ENCODE data around the gene FGF5.
"Not testable (repeated sequence)": the region's sequence is repeated elsewhere in the genome, so short reads cannot be mapped to it uniquely, and the experiment has no call there.

Gene FGF5

DNA sequence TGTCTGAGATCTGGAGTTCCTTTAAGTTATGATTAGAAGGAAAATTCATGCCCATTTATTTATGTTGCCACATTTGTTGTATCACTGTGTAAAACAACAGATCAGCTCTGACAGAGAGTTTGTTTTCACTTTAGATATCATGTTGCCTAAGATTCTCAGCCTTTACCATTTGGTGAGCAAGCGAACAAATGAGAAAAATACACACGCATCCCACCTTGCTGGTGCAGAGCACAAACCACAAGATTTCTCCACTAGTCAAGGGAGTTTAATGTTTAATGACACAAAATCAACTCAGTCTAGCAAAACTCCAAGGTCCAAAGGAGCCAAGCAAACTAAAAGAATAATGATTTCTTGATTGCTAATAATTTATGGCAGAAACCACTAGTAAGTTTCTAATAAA, 27.7 kb downstream of the FGF5 start:
- no peak for DNase-seq (ENCODE audit: low read depth in 3 of 3, low spot score in 1 of 3)

DNA sequence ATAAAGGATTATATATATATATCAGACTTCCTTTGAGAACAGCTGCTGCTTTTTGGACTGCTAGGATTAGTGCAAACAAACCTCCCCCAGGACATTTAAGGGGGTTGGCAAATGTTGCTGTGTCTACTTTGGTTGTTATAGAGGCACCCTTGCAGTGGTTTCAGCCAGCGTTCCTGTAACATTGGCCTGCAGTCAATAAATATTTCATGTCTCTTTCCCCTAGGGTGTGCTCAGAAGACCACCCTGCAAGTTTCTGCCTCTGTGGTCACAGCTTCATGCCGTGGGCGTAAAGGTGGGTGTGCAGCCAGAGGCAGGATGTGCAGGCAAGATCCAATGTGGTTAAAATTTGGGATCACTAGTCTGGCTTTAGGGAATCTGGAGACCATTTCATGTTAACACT, 28.9 kb downstream of the FGF5 start:
- DNase-seq (ENCODE audit: low read depth in 3 of 3, low spot score in 1 of 3), result no peak

DNA sequence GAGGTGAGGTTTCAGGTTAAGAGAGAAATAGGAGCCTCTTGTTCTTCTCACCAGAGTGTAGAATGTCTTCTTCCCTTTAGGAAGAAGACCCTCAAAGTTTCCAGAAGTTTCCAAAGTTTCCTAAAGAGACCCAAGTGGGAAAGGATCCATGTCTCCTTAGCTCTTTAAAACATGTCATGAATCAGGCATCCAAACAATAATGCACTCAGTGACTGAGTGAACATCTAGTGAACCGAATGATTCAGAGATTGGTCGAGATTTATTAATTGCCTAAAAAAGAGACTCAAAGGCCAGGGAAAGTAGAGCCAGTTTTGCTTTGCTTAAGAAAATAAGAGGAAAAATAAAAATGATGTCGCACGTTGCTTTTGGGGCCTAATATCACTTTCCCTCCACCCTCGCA, 29.4 kb downstream of the FGF5 start:
- DNase-seq (ENCODE audit: low read depth in 3 of 3, low spot score in 1 of 3), result no peak

DNA sequence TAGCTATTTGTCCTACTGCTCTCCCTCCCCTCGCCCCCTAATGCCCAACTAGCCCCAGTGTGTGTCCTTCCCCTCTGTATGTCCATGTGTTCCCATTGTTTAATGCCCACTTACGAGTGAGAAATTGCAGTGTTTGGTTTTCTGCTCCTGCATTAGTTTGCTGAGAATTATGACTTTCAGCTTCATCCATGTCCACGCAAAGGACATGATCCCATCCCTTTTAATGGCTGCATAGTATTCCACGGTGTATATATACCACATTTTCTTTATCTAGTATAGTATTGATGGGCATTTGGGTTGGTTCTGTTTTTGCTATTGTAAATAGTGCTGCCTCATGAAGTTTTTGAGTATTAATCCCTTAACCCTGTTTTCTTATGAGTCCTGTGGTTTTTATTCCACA, 35.4 kb downstream of the FGF5 start:
- DNase-seq (ENCODE audit: low read depth in 3 of 3, low spot score in 1 of 3), result no peak

DNA sequence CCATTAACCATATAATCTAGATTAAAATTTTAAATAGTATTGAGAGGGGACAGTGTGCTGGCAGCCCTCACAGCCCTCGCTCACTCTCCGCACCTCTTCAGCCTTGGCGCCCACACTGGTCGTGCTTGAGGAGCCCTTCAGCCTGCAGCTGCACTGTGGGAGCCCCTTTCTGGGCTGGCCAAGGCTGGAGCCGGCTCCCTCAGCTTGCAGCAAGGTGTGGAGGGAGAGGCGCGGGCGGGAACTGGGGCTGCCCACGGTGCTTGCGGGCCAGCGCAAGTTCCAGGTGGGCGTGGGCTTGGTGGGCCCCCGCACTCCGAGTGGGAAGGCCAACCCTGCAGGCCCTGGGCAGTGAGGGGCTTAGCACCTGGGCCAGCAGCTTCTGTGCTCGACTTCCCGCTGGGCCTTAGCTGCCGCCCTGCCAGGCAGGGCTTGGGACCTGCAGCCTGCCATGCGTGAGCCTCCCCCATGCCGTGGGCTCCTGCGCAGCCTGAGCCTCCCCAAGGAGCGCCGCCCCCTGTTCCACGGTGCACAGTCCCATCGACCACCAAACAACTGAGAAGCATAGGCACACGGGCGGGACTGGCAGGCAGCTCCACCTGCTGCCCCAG, 36.3 kb downstream of the FGF5 start:
- no peak for DNase-seq (ENCODE audit: low read depth in 3 of 3, low spot score in 1 of 3)

DNA sequence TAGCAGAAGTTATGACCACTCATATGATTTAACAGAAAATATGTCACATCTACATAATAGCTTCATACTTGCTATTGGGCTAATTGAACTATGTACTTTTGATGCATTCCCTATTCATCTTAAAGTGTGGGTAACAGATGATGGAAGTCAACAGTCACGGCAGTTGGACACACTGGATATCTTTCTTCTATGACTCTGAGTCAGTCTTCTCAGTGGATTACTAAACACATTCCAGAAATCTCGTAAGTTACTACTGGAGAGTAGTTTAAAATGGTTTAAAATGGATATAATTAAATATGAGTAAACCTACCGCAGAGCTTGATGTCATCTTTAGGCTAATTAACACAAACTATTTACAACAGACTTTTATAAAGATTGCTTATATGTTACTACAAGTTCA, 39.0 kb downstream of the FGF5 start:
- no peak for DNase-seq (ENCODE audit: low read depth in 3 of 3, low spot score in 1 of 3)

DNA sequence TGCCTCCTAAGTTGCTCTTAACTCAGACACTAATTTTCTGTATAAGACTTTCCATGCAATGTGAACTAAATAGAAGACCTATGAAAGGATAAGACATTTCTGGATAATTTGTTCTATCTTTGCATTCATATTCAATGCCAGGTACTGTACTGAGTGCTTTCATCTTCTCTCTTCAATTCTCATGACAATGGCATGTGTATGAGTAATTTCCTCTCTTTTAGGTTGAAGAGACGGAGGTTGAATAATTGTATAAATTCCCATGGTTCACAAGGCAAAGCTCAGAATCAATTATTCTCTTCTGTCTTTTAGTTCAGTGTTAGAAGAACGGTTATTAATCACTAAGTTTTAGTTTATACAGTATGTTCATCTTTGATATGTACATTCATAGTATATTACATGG, 39.8 kb downstream of the FGF5 start:
- DNase-seq (ENCODE audit: low read depth in 3 of 3, low spot score in 1 of 3), result no peak

DNA sequence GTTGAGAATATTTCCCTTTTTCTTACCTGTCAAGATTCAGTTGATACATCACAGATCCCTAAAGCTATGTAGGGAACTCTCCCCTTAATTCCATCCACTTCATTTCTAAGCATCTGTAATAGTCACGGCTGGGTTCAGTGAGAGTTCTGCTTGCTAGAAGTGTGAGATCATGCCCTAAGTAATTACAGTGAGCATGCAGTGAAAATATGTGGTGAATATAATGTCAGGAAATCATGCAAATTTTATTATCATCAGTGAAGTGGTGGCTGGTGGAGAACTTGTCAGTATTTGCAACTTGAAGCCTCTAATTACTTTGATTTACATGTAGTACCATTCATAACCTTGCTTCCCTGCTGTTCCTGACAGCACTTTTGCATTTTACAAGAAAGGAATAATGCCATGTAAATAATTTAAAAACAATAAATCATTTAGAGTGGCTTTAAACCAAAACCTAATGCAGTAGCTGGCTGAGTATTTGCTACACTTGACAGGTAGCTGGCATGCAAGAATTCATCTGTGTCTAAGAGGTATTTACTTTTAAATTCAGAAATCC, 40.8 kb downstream of the FGF5 start:
- DNase-seq (ENCODE audit: low read depth in 3 of 3, low spot score in 1 of 3), result no peak

DNA sequence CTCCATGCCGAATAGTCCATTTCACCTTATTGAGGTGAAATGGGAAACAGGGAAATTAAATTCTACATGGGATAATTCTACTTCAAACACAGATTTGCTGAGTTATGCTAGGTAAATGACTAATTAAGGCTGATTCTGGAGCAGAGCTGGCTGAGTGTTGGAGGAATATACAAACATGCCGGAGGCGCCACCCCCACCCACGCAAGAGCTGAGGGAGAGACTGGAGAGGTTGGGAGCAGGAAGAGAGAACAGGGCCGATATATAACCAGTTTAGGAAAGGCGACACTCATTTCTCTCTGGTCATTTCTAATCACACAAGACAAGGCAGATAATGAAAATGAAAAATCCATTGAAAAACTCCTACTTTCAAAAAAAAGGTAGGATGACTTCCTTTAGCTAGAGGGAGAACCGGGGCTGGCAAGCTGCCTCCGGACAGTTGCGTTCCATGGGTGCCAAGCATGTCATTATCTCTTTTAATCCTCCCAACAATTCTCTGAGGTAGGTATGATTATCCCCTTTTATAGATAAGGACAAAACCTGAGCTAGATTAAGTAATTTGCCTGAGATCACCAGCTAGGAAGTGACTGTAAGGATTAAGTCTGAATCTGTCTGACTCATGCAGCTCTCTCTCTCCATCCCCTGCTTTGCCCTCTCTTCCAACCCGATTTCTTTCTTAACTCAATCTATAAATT, 41.5 kb downstream of the FGF5 start:
- DNase-seq (ENCODE audit: low read depth in 3 of 3, low spot score in 1 of 3), result no peak

DNA sequence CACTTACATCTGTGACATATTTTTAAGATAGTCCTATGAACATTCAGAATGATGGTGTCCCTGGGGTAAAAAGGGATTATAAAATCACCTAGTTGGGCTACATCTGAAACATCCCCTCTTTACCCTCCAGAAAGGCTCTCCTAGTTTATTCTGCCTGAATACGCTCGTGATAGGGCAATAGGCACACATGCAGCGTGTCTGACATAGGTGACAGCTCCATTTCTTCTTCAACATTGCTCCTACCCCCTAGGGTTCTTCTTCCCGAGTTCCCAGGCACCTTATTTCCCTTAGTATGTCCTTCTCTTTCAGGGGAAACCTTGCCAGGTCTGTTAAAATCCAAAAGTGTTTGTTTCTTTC, 42.0 kb downstream of the FGF5 start:
- no peak for DNase-seq (ENCODE audit: low read depth in 3 of 3, low spot score in 1 of 3)

DNA sequence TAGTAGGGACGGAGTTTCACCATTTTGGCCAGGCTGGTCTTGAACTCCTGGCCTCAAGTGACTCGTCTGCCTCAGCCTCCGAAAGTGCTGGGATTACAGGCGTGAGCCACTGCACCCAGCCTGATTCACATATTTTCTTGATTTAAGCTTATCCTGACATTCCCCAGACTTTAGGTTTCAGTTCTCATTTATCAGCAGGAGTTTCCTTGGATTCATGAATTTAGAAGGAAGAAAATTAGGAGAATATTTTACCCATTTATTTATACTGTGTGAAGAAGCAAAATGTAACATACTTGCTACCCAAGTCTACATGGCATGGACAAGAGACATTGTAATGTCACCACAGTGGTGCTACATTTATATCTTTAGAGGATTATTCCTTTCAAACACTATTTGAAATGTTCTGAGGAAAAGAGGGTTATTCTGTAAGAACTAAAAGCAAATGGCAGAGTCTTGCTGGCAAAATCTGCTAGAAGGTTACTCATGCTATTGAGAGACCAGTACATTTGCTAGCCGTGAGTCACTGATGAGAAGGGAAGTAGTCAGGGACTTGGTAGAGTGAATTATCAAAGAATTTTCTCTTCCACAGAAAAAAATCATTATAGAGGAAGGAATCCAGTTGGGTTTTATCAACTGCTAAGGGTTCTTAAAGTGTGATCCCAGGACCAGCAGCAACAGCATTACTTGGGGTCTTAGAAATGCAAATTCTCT, 43.0 kb downstream of the FGF5 start:
- no peak for DNase-seq (ENCODE audit: low read depth in 3 of 3, low spot score in 1 of 3)

DNA sequence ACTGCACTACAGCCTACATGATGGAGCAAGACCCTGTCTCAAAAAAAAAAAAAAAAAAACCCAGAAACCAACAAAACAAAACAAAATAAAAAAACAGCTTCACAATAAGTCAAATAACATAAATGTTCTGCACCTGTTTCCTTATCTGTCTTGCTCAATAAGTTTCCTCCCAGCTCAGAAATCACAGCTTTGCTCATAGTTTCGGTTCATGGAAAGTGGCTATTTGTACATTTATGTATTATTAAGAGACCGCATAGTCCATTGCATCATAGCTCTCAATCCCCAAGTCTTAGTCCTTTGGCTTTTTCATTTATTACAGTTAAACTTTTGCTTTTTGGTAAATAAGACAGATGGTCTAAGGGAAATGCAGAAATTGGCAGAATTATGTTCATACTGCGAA, 44.7 kb downstream of the FGF5 start:
- DNase-seq (ENCODE audit: low read depth in 3 of 3, low spot score in 1 of 3), result no peak

DNA sequence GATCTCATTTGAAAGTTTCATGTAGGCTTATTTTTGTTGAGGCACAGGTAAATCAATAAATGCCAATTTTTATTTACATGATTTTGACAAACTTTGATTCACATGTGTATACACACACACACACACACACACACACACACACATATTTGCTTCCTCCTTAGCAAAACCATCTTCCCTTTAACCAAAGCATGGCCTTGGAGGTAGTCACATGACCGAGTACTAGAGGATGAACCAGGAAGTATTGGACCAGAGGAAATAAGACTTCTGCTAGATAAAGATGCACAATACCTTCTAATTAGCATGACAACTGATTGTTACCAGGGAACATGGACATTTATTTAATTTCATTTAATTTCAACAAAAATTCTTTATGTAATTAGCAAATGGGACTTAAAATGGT, 45.7 kb downstream of the FGF5 start:
- no peak for DNase-seq (ENCODE audit: low read depth in 3 of 3, low spot score in 1 of 3)

DNA sequence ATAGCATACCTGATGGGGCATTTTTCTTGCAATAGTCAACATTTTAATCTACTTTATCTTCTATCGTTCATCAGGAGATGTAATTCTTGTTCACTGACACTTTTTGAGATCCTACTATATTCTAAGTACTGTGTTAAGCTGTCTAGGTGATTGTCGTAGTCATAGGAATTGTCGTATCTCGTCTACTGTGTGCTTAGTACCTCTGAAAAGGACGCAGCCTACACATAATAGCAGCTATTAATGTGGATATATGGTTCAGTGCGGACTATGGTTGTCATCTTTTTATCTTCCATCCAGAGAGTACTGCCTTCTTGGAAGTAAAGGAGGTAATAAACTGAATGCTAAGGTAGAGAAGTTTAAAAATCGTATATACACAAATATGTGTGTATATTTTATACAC, 47.2 kb downstream of the FGF5 start:
- no peak for DNase-seq (ENCODE audit: low read depth in 3 of 3, low spot score in 1 of 3)

DNA sequence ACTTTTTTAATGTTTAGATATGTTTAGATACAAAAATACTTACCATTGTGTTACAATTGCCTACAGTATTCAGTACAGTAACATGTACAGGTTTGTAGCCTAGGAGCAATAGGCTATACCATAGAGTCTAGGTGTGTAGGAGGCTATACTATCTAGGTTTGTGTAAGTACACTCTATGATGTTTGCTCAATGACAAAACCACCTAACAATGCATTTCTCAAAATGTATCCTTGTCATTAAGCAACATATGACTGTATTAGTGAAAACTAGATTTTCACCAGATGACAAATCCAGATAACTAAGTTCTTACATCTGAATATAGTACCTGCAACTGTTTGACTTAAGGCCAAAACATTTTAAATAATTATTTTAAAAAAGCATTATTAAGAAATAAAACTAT, 49.4 kb downstream of the FGF5 start:
- DNase-seq (ENCODE audit: low read depth in 3 of 3, low spot score in 1 of 3), result not testable (repeated sequence)

DNA sequence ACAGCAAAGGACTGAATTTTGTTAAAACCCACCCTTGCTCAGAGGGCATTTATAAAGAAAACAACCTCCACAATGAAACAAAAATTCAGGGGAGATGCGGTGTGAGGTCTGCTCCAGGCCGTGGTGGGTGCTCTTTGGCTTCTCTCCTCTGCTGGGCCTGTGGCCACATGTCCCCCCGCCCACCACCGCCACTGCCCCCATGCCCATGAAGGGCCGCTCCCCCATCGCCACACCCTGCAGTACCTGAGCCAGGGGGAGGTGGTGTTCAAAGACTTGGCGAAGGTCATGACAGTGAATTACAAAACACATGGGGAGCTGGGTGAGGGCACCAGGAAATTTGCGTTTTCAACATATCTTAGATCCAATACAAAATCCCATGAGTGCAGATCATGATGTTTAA, 54.9 kb downstream of the FGF5 start:
- DNase-seq (ENCODE audit: low read depth in 3 of 3, low spot score in 1 of 3), result no peak

DNA sequence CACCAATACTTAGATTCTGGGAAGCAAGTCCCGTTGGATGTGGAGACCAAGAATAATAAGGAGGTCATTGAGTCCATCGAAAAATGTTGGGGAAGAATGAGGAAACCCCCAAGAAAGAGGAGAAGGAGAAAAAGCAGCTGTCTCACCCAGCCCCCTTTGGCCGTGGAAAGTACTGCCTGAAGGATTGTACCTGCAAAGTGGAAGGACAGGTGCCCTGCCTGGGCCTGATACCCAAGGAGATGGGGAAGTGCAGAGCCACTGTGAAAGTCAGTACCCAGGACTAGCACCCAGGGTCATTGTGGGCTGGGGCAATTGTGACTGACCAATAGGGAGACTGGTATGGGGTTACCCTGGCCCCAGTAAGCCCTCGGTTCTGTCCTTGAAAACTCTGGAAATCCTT, 55.3 kb downstream of the FGF5 start:
- DNase-seq (ENCODE audit: low read depth in 3 of 3, low spot score in 1 of 3), result no peak

DNA sequence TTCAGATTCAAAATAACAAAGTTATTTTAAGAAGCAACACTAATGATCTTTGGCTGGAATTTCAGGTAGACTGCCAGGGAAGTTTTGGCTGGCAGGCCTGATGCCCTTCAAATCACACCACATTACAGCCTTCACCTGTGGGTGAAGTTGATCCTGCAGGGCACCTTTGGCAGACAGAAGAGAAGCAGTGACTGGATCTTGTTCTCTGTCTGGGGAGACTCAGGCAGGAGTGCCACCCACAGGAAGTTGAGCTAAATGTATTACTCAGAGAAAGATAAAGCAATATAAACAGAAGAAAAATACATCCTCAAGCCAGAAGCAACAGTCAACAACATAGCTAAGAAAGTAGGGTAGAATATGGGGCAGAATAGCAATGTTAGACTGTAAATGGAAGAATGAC, 56.3 kb downstream of the FGF5 start:
- no peak for DNase-seq (ENCODE audit: low read depth in 3 of 3, low spot score in 1 of 3)

DNA sequence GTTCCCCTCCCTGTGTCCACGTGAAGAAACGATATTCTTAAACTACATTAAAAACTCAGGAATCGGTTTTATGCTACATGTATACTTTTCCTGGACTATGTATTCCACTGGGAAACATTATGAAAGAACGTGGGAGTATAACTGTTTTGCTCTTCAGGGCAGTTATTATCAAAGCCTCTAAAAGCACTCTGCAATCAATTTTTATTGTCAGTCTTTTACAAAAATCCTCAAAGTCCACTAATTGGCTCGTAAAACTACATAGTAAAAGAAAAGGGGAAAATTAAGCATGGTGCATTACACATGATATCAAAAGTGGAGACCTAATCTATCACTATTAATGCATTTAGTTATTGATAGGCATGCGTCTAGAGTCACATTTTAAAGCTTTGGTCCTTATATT, 57.7 kb downstream of the FGF5 start:
- no peak for DNase-seq (ENCODE audit: low read depth in 3 of 3, low spot score in 1 of 3)

DNA sequence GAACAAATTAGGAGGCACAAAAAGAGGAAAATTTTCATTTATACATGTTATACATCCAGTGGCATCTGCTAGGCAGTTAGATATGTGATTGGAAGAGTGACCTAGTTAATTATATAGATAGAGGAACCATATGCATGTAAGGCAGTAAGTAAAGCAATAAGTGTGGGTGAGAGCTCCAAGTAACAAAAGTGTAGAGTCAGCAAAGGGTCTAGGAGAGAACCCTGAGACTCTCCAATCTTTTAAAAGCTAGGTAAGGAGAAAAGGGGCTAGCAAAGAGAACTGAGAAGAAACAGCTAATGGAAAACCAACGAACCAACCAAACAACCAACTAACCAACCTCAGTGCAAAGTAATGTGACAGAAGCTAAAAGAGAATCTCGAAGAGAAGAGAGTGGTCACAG, 65.2 kb downstream of the FGF5 start:
- no peak for DNase-seq (ENCODE audit: low read depth in 3 of 3, low spot score in 1 of 3)

DNA sequence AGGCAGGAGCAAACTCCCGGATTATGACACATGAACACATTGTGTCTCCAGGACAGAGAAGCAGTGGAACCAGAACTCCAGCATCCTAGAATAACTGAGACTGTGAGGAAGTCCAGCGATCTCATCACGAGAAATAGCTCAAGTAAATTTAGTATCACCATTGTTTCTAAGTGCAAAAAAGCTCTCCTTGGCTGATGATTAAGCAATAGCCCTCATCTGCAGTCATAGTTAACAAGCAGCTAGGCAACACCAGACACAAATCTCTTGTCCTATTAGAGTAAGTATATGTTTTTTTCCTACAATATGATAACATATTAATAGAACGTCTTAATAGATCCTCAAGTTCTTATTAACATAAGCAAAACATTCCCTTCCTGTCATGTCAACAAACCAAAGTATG, 66.7 kb downstream of the FGF5 start:
- no peak for DNase-seq (ENCODE audit: low read depth in 3 of 3, low spot score in 1 of 3)

DNA sequence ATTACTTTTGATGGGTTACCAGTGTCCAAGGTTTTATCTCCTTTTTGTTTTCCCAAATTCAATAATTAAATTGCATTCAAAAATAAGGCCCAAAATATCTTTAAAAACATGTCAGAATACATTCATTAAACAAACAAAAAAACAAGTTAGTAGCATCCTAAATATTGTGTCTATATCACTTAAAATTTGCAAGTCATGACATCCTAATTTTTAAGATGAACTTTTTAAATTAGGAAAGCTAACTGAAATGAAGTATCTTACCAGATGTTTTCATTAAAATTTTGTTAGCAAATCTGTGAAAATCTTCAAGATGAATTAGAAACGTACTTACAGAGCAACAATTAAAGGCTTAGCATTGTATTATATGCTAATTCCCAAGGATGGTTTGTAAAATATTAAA, 68.1 kb downstream of the FGF5 start:
- no peak for DNase-seq (ENCODE audit: low read depth in 3 of 3, low spot score in 1 of 3)

DNA sequence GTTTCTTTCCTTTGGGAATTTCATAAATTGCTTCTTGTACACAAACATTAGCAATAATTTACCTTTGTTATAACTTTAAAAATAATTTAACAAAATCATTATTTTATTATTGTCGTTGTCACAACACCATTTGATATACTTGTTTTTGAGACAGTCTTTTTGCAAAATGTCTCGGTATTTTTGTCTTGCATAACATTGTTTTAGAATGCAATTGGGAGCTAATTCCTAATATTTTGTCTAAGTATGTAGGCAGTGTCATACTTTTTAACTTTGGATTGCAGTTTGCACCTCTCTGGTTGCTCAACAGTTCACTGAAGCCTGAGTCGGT, 68.7 kb downstream of the FGF5 start:
- DNase-seq (ENCODE audit: low read depth in 3 of 3, low spot score in 1 of 3), result no peak

All from stimulated activated CD4-positive, alpha-beta T cell treated with anti-CD3 and anti-CD28 coated beads, TNF-alpha, amount 100 ng/mL, for 1 hour (primary cell).